Measurements from ENCODE around the gene JUNB.
"Not testable (repeated sequence)": the region's sequence is repeated elsewhere in the genome, so short reads cannot be mapped to it uniquely, and the experiment has no call there.

The JUNB gene

GRCh38 chr19:12799742-12800465, 8.6 kb downstream of the JUNB start:
- Mint-ChIP-seq H3K4me3 (peak overlapping the region; percentile 88), H3K27ac (no peak overlapping the region), H3K36me3 (ENCODE audit: low read depth) (peaks cover 13% of the 10 kb centered on the region), H3K27me3 (ENCODE audit: low read depth) (no peaks in the 10 kb centered on the region), H3K4me1 (ENCODE audit: low read depth) (peaks cover 26% of the 10 kb centered on the region), H3K9me3 (no peaks in the 10 kb centered on the region)
- DNase-seq (ENCODE audit: low spot score), result no peak

GRCh38 chr19:12800466-12800770, 9.1 kb downstream of the JUNB start:
- Mint-ChIP-seq H3K4me1 (ENCODE audit: low read depth) (peaks cover 25% of the 10 kb centered on the region), H3K27me3 (ENCODE audit: low read depth) (no peaks in the 10 kb centered on the region), H3K27ac (peak overlapping the region; percentile 84), H3K36me3 (ENCODE audit: low read depth) (peaks cover 13% of the 10 kb centered on the region), H3K4me3 (peak overlapping the region; percentile 88), H3K9me3 (no peaks in the 10 kb centered on the region)
- DNase-seq (ENCODE audit: low spot score), result no peak

- peaks cover 23% of the 10 kb centered on the region for H3K4me1 Mint-ChIP-seq (ENCODE audit: low read depth)
- no peaks in the 10 kb centered on the region for H3K27me3 Mint-ChIP-seq (ENCODE audit: low read depth)
- no peaks in the 10 kb centered on the region for H3K9me3 Mint-ChIP-seq
Observed at GRCh38 chr19:12800923-12801465, 9.7 kb downstream of the JUNB start.

GRCh38 chr19:12801466-12802266, 10.4 kb downstream of the JUNB start, which contains the start of the genes PRDX2 and THSD8:
Gene PRDX2 (minus strand): TSS chr19:12801800. CDS start chr19:12801261, 539 bp downstream.
Gene THSD8 (plus strand): TSS chr19:12802069. CDS start chr19:12802072, 3 bp downstream.
- Mint-ChIP-seq H3K4me3 (peak within 1 kb of the TSS; percentile 88), H3K4me1 (ENCODE audit: low read depth) (peaks cover 22% of the 10 kb centered on the region), H3K27ac (peak within 1 kb of the TSS; percentile 84), H3K36me3 (ENCODE audit: low read depth) (peaks cover 11% of the 10 kb centered on the region), H3K9me3 (no peaks in the 10 kb centered on the region), H3K27me3 (ENCODE audit: low read depth) (no peaks in the 10 kb centered on the region)
- DNase-seq (ENCODE audit: low spot score), result peak; percentile 78

More at GRCh38 chr19:12800923-12801465, 9.7 kb downstream of the JUNB start:
- no peak for DNase-seq (ENCODE audit: low spot score)
- Mint-ChIP-seq H3K36me3 (ENCODE audit: low read depth) (peaks cover 13% of the 10 kb centered on the region), H3K27ac (peak overlapping the region; percentile 84), H3K4me3 (peak overlapping the region; percentile 88)

- Mint-ChIP-seq H3K4me1 (ENCODE audit: low read depth) (peaks cover 22% of the 10 kb centered on the region), H3K9me3 (no peaks in the 10 kb centered on the region), H3K36me3 (ENCODE audit: low read depth) (peaks cover 13% of the 10 kb centered on the region), H3K4me3 (peak overlapping the region; percentile 88), H3K27ac (peak overlapping the region; percentile 71), H3K27me3 (ENCODE audit: low read depth) (no peaks in the 10 kb centered on the region)
- no peak for DNase-seq (ENCODE audit: low spot score)
Observed at GRCh38 chr19:12802267-12803106, 11.2 kb downstream of the JUNB start.

GRCh38 chr19:12804051-12804450, 12.8 kb downstream of the JUNB start:
- H3K27ac Mint-ChIP-seq, result no peak overlapping the region
- DNase-seq (ENCODE audit: low spot score), result no peak
- H3K36me3 Mint-ChIP-seq (ENCODE audit: low read depth), result peaks cover 15% of the 10 kb centered on the region
- H3K4me3 Mint-ChIP-seq, result no peak overlapping the region
- no peaks in the 10 kb centered on the region for H3K27me3 Mint-ChIP-seq (ENCODE audit: low read depth)
- no peaks in the 10 kb centered on the region for H3K9me3 Mint-ChIP-seq
- H3K4me1 Mint-ChIP-seq (ENCODE audit: low read depth), result peaks cover 25% of the 10 kb centered on the region

GRCh38 chr19:12806242-12807081, 15.2 kb downstream of the JUNB start, which contains the start of gene RNASEH2A:
Gene RNASEH2A (plus strand): TSS chr19:12806584. CDS start chr19:12806674, 90 bp downstream.
- Mint-ChIP-seq H3K4me1 (ENCODE audit: low read depth) (peaks cover 16% of the 10 kb centered on the region), H3K27ac (peak within 1 kb of the TSS; percentile 89), H3K4me3 (peak within 1 kb of the TSS; percentile 88), H3K9me3 (no peaks in the 10 kb centered on the region), H3K27me3 (ENCODE audit: low read depth) (no peaks in the 10 kb centered on the region), H3K36me3 (ENCODE audit: low read depth) (peaks cover 14% of the 10 kb centered on the region)
- peak; percentile 90 for DNase-seq (ENCODE audit: low spot score)

- Mint-ChIP-seq H3K4me1 (ENCODE audit: low read depth) (no peaks in the 10 kb centered on the region), H3K9me3 (no peaks in the 10 kb centered on the region), H3K36me3 (ENCODE audit: low read depth) (peaks cover 18% of the 10 kb centered on the region), H3K27ac (no peak overlapping the region), H3K4me3 (no peak overlapping the region), H3K27me3 (ENCODE audit: low read depth) (no peaks in the 10 kb centered on the region)
- DNase-seq (ENCODE audit: low spot score), result no peak
Observed at GRCh38 chr19:12815088-12815487, 23.8 kb downstream of the JUNB start.

GRCh38 chr19:12817188-12817587, 25.9 kb downstream of the JUNB start:
- not testable (repeated sequence) for H3K27me3 Mint-ChIP-seq (ENCODE audit: low read depth); H3K4me1 Mint-ChIP-seq (ENCODE audit: low read depth); H3K27ac Mint-ChIP-seq; DNase-seq (ENCODE audit: low spot score); H3K9me3 Mint-ChIP-seq; H3K4me3 Mint-ChIP-seq
- peaks cover 18% of the 10 kb centered on the region for H3K36me3 Mint-ChIP-seq (ENCODE audit: low read depth)

GRCh38 chr19:12817810-12818209, 26.5 kb downstream of the JUNB start:
- not testable (repeated sequence) for H3K27ac Mint-ChIP-seq; H3K4me1 Mint-ChIP-seq (ENCODE audit: low read depth); H3K9me3 Mint-ChIP-seq; H3K27me3 Mint-ChIP-seq (ENCODE audit: low read depth); DNase-seq (ENCODE audit: low spot score); H3K4me3 Mint-ChIP-seq
- peaks cover 14% of the 10 kb centered on the region for H3K36me3 Mint-ChIP-seq (ENCODE audit: low read depth)

- no peak overlapping the region for H3K4me3 Mint-ChIP-seq
- H3K27me3 Mint-ChIP-seq (ENCODE audit: low read depth), result peaks cover 13% of the 10 kb centered on the region
- no peak overlapping the region for H3K27ac Mint-ChIP-seq
- H3K4me1 Mint-ChIP-seq (ENCODE audit: low read depth), result peaks cover 9% of the 10 kb centered on the region
- no peaks in the 10 kb centered on the region for H3K36me3 Mint-ChIP-seq (ENCODE audit: low read depth)
- no peak for DNase-seq (ENCODE audit: low spot score)
- no peaks in the 10 kb centered on the region for H3K9me3 Mint-ChIP-seq
Observed at GRCh38 chr19:12821761-12822160, 30.5 kb downstream of the JUNB start.

GRCh38 chr19:12825254-12826131, 34.2 kb downstream of the JUNB start:
- no peaks in the 10 kb centered on the region for H3K9me3 Mint-ChIP-seq
- H3K27ac Mint-ChIP-seq, result no peak overlapping the region
- peak overlapping the region; percentile 54 for H3K4me3 Mint-ChIP-seq
- H3K36me3 Mint-ChIP-seq (ENCODE audit: low read depth), result no peaks in the 10 kb centered on the region
- peak; percentile 25 for DNase-seq (ENCODE audit: low spot score)
- H3K4me1 Mint-ChIP-seq (ENCODE audit: low read depth), result peaks cover 12% of the 10 kb centered on the region
- H3K27me3 Mint-ChIP-seq (ENCODE audit: low read depth), result peaks cover 36% of the 10 kb centered on the region

All from T-helper 2 cell treated with Interferon-gamma antibody and Interleukin-4, amounts not matched to agents 5 μg/mL and 100 μg/mL, for 36 hours (primary cell).